GM21447 (cell line): ENCODE results near the gene R3HDM2.

Source experiments
- ATAC-seq: cut with Tn5 transposase; IDR thresholded peaks from one replicate; pipeline ENCODE4 v1.9.1; 2021; ENCODE audit not compliant: unreplicated experiment

R3HDM2 gene

DNA sequence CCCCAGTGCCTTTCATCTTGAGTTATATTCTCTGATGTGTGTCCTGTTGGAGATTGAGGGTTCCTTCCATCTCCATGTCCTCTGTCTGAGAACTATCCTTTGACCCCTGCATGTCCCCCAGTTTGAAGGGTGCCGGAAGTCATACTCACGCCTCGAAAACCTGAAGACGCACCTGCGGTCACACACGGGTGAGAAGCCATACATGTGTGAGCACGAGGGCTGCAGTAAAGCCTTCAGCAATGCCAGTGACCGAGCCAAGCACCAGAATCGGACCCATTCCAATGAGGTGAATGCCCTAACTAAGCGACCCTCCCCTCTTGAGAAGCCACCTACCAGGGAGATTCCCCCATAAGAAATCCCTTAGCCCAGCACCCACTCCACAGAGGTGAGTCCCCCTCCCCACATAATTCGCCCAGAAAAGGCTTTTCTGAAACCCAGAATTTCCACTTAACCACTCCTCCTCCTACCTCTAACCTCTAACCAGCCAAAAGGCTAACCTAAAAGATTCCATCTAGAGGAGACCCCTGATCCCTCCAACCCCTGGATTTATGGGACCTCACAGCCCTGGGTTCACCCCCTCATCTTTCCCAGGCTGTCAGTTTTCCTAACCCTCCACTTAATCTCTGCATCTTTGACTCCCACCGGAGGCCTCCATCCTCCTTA lies 36.5 kb upstream of the R3HDM2 start:
- no peak for ATAC-seq

- ATAC-seq: no peak
Measured at GRCh38 chr12:57465747-57466505, 35.1 kb upstream of the R3HDM2 start.

DNA sequence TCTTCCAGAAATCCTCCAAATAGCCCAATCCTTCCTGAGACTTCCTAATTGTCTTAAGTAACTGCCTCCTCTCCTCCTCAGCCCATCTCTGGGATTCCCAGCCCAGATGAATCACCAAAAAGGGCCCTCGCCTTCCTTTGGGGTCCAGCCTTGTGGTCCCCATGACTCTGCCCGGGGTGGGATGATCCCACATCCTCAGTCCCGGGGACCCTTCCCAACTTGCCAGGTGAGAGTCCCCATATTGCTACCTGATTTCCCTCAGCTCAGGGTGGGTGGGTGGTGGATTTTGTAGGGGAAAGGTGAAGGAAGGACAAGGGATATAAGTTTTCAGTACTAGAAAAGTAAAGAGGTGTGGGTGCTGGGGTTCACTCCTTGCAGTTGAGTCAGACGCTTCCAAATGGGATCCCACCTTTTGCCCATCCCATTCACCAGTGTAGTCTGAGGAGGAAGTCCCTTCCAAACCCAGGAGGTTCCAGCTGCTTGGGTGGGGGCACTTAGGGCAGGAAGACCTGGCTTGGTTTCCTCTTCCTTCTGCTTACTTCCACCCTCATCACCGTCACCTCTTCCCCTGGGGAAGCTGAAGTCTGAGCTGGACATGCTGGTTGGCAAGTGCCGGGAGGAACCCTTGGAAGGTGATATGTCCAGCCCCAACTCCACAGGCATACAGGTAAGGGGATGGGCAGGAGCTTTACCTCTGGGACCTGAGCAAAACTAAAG lies 34.3 kb upstream of the R3HDM2 start:
- no peak for ATAC-seq

GRCh38 chr12:57464569-57464968 lies 33.7 kb upstream of the R3HDM2 start:
- no peak for ATAC-seq

- ATAC-seq: no peak
Measured at GRCh38 chr12:57462912-57463253, 32.0 kb upstream of the R3HDM2 start.

- peak; percentile 64 for ATAC-seq
Measured at GRCh38 chr12:57462251-57462911, 31.5 kb upstream of the R3HDM2 start.

DNA sequence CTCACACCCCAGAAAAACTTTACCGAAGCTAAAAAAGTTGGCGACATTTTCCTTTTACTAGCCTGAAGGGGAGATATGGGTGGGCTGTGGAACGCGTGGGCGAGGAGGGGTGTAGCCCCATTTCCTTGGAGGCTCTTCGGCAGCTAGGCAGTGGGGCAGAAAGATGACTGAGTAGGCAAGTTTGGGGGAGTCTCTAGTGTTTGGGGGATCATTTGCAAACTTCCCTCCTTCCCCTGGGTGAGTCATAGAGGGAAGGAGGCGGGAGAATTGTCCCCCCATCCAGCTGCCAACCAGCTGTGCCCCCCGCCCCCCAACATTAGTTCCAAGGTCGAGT lies 31.0 kb upstream of the R3HDM2 start:
- ATAC-seq: no peak

DNA sequence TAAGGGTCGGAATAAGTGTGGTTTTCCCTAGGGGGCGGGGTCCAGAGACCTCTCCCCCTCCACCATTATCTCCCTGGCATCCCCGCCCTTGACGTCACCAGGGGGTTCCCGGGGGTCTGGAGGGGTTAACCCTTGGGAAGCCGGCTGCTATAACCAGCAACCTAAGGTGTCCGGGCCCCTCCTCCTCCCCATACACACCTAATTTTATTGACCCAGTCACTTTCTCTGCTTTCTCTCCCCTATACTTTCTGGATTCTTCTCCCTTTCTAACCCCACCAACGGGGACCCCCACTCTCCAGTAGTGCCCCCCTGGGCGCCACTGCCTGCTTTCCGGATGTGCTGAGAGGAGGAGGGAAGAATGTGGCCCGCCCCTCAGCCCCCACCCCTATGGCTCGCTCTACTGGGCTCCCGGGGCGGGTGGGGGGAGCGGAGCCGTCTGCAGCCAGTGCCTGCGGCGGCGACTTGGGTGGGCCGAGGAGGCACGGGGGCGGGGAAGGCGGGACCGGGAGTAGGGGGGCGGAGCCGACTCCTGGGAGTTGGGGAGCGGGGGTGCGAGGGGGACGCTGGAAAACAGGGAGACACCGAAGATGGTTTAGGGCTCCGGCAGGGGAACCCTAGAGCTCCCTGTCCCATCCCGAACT lies 30.6 kb upstream of the R3HDM2 start:
- ATAC-seq: no peak

GRCh38 chr12:57460841-57461275 lies 30.0 kb upstream of the R3HDM2 start:
- ATAC-seq: no peak

DNA sequence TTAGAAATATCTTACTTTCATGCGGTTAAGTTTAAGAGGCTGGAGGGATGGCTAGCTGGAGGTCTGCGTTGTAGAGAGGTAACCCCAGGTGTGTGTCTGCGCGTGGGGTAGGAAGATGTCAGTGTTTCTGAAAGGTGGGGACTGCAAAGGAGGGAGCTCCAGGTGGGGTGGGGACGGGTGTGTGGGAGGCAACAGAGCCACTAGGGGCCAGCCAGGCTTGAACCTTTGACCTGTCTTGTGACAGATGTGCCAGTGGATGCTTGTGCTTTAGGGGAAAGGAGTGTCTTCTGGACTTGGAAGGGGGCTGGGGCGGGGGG lies 29.6 kb upstream of the R3HDM2 start:
- ATAC-seq: no peak

DNA sequence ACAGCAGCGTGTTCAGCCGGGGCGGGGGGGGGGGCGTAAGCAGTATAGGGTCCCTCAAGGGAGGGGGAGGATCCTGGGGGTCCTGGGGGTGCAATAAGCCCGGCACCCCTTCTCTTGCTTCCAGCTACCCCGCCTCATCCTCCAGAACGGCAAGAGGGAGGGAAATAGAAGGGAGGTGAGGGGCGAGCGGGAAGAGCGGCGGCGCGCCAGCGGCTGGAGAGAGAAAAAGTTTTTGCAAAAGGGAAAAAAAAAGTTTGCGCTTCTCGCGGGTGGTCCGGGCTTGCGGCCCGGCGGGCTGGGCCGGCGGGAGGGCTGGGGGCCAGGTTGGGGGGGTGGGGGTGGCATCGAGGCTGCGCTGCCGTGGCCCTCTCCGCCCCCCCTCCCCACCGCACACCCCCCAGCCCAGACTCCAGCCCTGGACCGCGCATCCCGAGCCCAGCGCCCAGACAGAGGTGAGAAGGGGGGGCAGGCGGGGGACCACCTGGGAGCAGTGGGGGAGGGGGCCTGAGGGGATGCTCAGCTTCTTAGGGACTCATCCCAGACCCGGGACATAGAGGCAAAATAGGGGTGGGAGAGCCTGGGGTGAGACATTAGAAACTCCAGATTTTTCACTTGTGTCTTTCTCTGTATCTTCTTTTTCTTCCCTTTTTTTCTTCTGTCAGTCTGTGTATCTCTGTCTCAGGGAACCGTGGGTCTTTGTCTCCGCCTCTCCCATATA lies 29.1 kb upstream of the R3HDM2 start, which contains the start of gene GLI1:
TSS of gene GLI1 (plus strand) at position 36 of the 718 bp plus-strand sequence. CDS start 3,907 bp downstream, outside the sequence.
- ATAC-seq: no peak

GRCh38 chr12:57459055-57459749 lies 28.4 kb upstream of the R3HDM2 start:
- peak; percentile 55 for ATAC-seq

DNA sequence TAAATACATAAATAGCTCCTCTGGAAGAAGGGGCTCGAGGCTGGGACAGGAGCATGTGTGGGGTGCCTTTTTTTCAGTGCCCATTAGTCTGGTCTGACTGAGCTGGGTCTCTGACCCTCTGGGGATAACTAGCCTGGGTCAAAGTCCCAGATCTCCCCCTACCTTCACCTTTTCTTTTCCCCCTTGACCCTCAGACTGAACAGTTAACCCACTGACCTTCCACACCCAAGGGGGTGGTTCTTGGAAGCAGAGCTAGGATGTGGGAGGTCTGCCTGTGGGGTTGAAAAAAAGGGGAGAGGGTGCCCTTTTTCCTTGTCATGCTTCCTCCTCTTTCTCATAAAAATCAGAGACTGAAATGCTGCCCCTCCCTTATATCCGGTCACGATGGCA lies 27.8 kb upstream of the R3HDM2 start:
- ATAC-seq: no peak

DNA sequence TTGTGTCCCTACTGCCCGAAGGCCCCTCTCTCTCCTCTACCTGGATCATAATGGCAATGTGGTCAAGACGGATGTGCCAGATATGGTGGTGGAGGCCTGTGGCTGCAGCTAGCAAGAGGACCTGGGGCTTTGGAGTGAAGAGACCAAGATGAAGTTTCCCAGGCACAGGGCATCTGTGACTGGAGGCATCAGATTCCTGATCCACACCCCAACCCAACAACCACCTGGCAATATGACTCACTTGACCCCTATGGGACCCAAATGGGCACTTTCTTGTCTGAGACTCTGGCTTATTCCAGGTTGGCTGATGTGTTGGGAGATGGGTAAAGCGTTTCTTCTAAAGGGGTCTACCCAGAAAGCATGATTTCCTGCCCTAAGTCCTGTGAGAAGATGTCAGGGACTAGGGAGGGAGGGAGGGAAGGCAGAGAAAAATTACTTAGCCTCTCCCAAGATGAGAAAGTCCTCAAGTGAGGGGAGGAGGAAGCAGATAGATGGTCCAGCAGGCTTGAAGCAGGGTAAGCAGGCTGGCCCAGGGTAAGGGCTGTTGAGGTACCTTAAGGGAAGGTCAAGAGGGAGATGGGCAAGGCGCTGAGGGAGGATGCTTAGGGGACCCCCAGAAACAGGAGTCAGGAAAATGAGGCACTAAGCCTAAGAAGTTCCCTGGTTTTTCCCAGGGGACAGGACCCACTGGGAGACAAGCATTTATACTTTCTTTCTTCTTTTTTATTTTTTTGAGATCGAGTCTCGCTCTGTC lies 26.1 kb upstream of the R3HDM2 start:
- no peak for ATAC-seq

DNA sequence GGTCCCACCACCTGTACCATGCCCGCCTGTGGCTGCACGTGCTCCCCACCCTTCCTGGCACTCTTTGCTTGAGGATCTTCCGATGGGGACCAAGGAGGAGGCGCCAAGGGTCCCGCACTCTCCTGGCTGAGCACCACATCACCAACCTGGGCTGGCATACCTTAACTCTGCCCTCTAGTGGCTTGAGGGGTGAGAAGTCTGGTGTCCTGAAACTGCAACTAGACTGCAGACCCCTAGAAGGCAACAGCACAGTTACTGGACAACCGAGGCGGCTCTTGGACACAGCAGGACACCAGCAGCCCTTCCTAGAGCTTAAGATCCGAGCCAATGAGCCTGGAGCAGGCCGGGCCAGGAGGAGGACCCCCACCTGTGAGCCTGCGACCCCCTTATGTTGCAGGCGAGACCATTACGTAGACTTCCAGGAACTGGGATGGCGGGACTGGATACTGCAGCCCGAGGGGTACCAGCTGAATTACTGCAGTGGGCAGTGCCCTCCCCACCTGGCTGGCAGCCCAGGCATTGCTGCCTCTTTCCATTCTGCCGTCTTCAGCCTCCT lies 25.4 kb upstream of the R3HDM2 start:
- ATAC-seq: no peak

- no peak for ATAC-seq
Measured at GRCh38 chr12:57455374-57456144, 24.7 kb upstream of the R3HDM2 start.

GRCh38 chr12:57454566-57455373 lies 23.9 kb upstream of the R3HDM2 start, which contains the start of gene INHBE:
Gene INHBE (plus strand): TSS chr12:57455307. CDS start chr12:57455537, 230 bp downstream.
- no peak for ATAC-seq
